HUES6 (cell line): ENCODE results near the gene ZDHHC14.
"Not testable (repeated sequence)": the region's sequence is repeated elsewhere in the genome, so short reads cannot be mapped to it uniquely, and the experiment has no call there.

ENCODE experiments used
- H3K27ac ChIP-seq: 2 replicates; pipeline ENCODE4 v1.7.0; 2013; ENCODE audit warnings: low read depth, mild to moderate bottlenecking, low read length, inconsistent platforms
- H3K27me3 ChIP-seq: 2 replicates; pipeline ENCODE4 v1.6.1; 2013; ENCODE audit warnings: low read length; ENCODE audit not compliant: control insufficient read depth, insufficient read depth
- H3K36me3 ChIP-seq: 2 replicates; pipeline ENCODE4 v1.6.1; 2013; ENCODE audit warnings: low read length; ENCODE audit not compliant: control insufficient read depth, insufficient read depth
- H3K4me1 ChIP-seq: 2 replicates; pipeline ENCODE4 v1.6.1; 2013; ENCODE audit warnings: low read length; ENCODE audit not compliant: control insufficient read depth, insufficient read depth
- H3K4me3 ChIP-seq: 2 replicates; pipeline ENCODE4 v1.5.1; 2013; ENCODE audit warnings: low read depth, low read length
- H3K9ac ChIP-seq: one replicate; pipeline ENCODE4 v1.6.1; 2013; ENCODE audit warnings: mild to moderate bottlenecking, low read length
- H3K9me3 ChIP-seq: 2 replicates; pipeline ENCODE4 v1.6.1; 2013; ENCODE audit warnings: low read depth, low read length; ENCODE audit not compliant: control insufficient read depth, insufficient read depth

Gene ZDHHC14

GRCh38 chr6:157380779-157381561, at the start of gene ZDHHC14:
TSS of gene ZDHHC14 (plus strand) at chr6:157381190.
- Histone ChIP-seq H3K4me1 (peaks cover 11% of the 10 kb centered on the region), H3K9me3 (no peaks in the 10 kb centered on the region), H3K4me3 (peak within 1 kb of the TSS; percentile 90), H3K9ac (peak within 1 kb of the TSS; percentile 69), H3K27me3 (peaks cover 24% of the 10 kb centered on the region), H3K36me3 (no peaks in the 10 kb centered on the region), H3K27ac (peak within 1 kb of the TSS; percentile 41; the same call in 1 of the 2 replicates)

GRCh38 chr6:157332813-157333212, 48.2 kb upstream of the ZDHHC14 start:
- no peaks in the 10 kb centered on the region for H3K36me3 ChIP-seq
- no peak overlapping the region for H3K9ac ChIP-seq

GRCh38 chr6:157333537-157333936, 47.5 kb upstream of the ZDHHC14 start:
- no peaks in the 10 kb centered on the region for H3K9me3 ChIP-seq
- no peaks in the 10 kb centered on the region for H3K4me1 ChIP-seq
- H3K27ac ChIP-seq, result no peak overlapping the region
- no peak overlapping the region for H3K4me3 ChIP-seq
- 0 out of 2 replicates have a peak, but pooled peaks cover 11% of the 10 kb centered on the region for H3K27me3 ChIP-seq
- H3K9ac ChIP-seq, result no peak overlapping the region
- no peaks in the 10 kb centered on the region for H3K36me3 ChIP-seq

More at GRCh38 chr6:157332813-157333212, 48.2 kb upstream of the ZDHHC14 start:
- Histone ChIP-seq H3K9me3 (no peaks in the 10 kb centered on the region), H3K4me3 (no peak overlapping the region), H3K27ac (no peak overlapping the region), H3K4me1 (no peaks in the 10 kb centered on the region), H3K27me3 (0 out of 2 replicates have a peak, but pooled peaks cover 11% of the 10 kb centered on the region)

- H3K4me1 ChIP-seq, result no peaks in the 10 kb centered on the region
- no peak overlapping the region for H3K9ac ChIP-seq
- H3K27me3 ChIP-seq, result 0 out of 2 replicates have a peak, but pooled peaks cover 11% of the 10 kb centered on the region
- no peaks in the 10 kb centered on the region for H3K9me3 ChIP-seq
- H3K4me3 ChIP-seq, result no peak overlapping the region
- H3K27ac ChIP-seq, result no peak overlapping the region
- no peaks in the 10 kb centered on the region for H3K36me3 ChIP-seq
Observed at GRCh38 chr6:157333956-157334355, 47.0 kb upstream of the ZDHHC14 start.

- Histone ChIP-seq H3K9me3 (no peaks in the 10 kb centered on the region), H3K9ac (no peak overlapping the region), H3K36me3 (no peaks in the 10 kb centered on the region), H3K27me3 (0 out of 2 replicates have a peak, but pooled peaks cover 11% of the 10 kb centered on the region), H3K4me3 (no peak overlapping the region), H3K27ac (no peak overlapping the region), H3K4me1 (no peaks in the 10 kb centered on the region)
Observed at GRCh38 chr6:157335829-157336228, 45.2 kb upstream of the ZDHHC14 start.

- not testable (repeated sequence) for H3K27ac ChIP-seq, H3K4me3 ChIP-seq, H3K36me3 ChIP-seq, H3K9ac ChIP-seq, H3K9me3 ChIP-seq, H3K4me1 ChIP-seq, H3K27me3 ChIP-seq
Observed at GRCh38 chr6:157337276-157337675, 43.7 kb upstream of the ZDHHC14 start.

- H3K27ac ChIP-seq, result no peak overlapping the region
- no peak overlapping the region for H3K4me3 ChIP-seq
- no peak overlapping the region for H3K9ac ChIP-seq
- 0 out of 2 replicates have a peak, but pooled peaks cover 2% of the 10 kb centered on the region for H3K27me3 ChIP-seq
- no peaks in the 10 kb centered on the region for H3K4me1 ChIP-seq
- no peaks in the 10 kb centered on the region for H3K9me3 ChIP-seq
- H3K36me3 ChIP-seq, result no peaks in the 10 kb centered on the region
Observed at GRCh38 chr6:157337751-157338150, 43.2 kb upstream of the ZDHHC14 start.

- no peaks in the 10 kb centered on the region for H3K9me3 ChIP-seq
- no peak overlapping the region for H3K4me3 ChIP-seq
- no peaks in the 10 kb centered on the region for H3K27me3 ChIP-seq
- no peak overlapping the region for H3K9ac ChIP-seq
- no peak overlapping the region for H3K27ac ChIP-seq
- H3K36me3 ChIP-seq, result no peaks in the 10 kb centered on the region
- no peaks in the 10 kb centered on the region for H3K4me1 ChIP-seq
Observed at GRCh38 chr6:157339432-157339831, 41.6 kb upstream of the ZDHHC14 start.

- Histone ChIP-seq H3K4me1 (no peaks in the 10 kb centered on the region), H3K27me3 (no peaks in the 10 kb centered on the region)
Observed at GRCh38 chr6:157343732-157344131, 37.3 kb upstream of the ZDHHC14 start.

GRCh38 chr6:157346373-157346772, 34.6 kb upstream of the ZDHHC14 start:
- H3K27me3 ChIP-seq, result no peaks in the 10 kb centered on the region

More at GRCh38 chr6:157343732-157344131, 37.3 kb upstream of the ZDHHC14 start:
- H3K9ac ChIP-seq, result no peak overlapping the region
- no peak overlapping the region for H3K4me3 ChIP-seq
- H3K27ac ChIP-seq, result no peak overlapping the region
- no peaks in the 10 kb centered on the region for H3K36me3 ChIP-seq
- no peaks in the 10 kb centered on the region for H3K9me3 ChIP-seq

GRCh38 chr6:157358287-157358686, 22.7 kb upstream of the ZDHHC14 start:
- H3K27ac ChIP-seq, result no peak overlapping the region
- H3K9ac ChIP-seq, result no peak overlapping the region
- no peaks in the 10 kb centered on the region for H3K36me3 ChIP-seq
- no peaks in the 10 kb centered on the region for H3K27me3 ChIP-seq
- H3K4me3 ChIP-seq, result no peak overlapping the region
- H3K4me1 ChIP-seq, result no peaks in the 10 kb centered on the region
- H3K9me3 ChIP-seq, result no peaks in the 10 kb centered on the region

More at GRCh38 chr6:157346373-157346772, 34.6 kb upstream of the ZDHHC14 start:
- H3K27ac ChIP-seq, result no peak overlapping the region
- H3K4me3 ChIP-seq, result no peak overlapping the region
- peaks cover 5% of the 10 kb centered on the region; the same call in 1 of the 2 replicates for H3K9me3 ChIP-seq
- H3K4me1 ChIP-seq, result no peaks in the 10 kb centered on the region
- no peak overlapping the region for H3K9ac ChIP-seq
- H3K36me3 ChIP-seq, result no peaks in the 10 kb centered on the region
